Lower lobe of right lung (tissue), 2 donors: ENCODE results near the gene DYRK1A. TPM values are rescaled to one million over a fixed set of nuclear protein-coding genes. Genes with fewer than 3 reads are reported as not detected.

Source experiments
- ATAC-seq, 2 donors: fragments of 200-7000 bp; cut with Tn5 transposase; one replicate each; pipeline ENCODE4 v1.9.1; 2020 to 2022; ENCODE audit warnings: mild to moderate bottlenecking in 2 of 2, moderate library complexity in 2 of 2
- DNase-seq: peaks from one replicate; pipeline ENCODE4 v3.0.0-alpha.2; 2020
- H3K27ac ChIP-seq: fragments of 200-600 bp; one replicate; pipeline ENCODE4 v1.8.0; 2022
- H3K27me3 ChIP-seq: fragments of 200-600 bp; one replicate; pipeline ENCODE4 v1.8.0; 2022; ENCODE audit warnings: low read depth
- H3K36me3 ChIP-seq: fragments of 200-600 bp; one replicate; pipeline ENCODE4 v1.8.0; 2022; ENCODE audit warnings: mild to moderate bottlenecking
- H3K4me1 ChIP-seq: fragments of 200-600 bp; one replicate; pipeline ENCODE4 v1.8.0; 2022
- H3K4me3 ChIP-seq: fragments of 200-600 bp; one replicate; pipeline ENCODE4 v1.8.0; 2022; ENCODE audit warnings: mild to moderate bottlenecking
- H3K9me3 ChIP-seq: fragments of 200-600 bp; one replicate; pipeline ENCODE4 v1.8.0; 2022
- CTCF ChIP-seq: fragments of 200-600 bp; IDR thresholded peaks from one replicate; pipeline ENCODE4 v1.8.0; 2022; ENCODE audit warnings: antibody characterized with exemption, mild to moderate bottlenecking
- intact Hi-C: fragments of 100-400 bp; cut with DNase I; formaldehyde crosslinking; loops from one replicate; pipeline ENCODE4 v1.11.0; 2022
- total RNA-seq: library from RNA; stranded (reverse); fragmentation: NEBNext Ultra II Directional; extraction: Animal tissue kit (Norgen Biotek cat#: 25700); gene quantifications from one replicate; pipeline ENCODE4 v1.2.1, GENCODE V29; 2021
- donor health status: DM: no; HTN: yes; CAD: no; lungs with severe emphysema.

Gene DYRK1A
- total RNA-seq, 1 donor from 2014 or later: 67.7 TPM

DNA sequence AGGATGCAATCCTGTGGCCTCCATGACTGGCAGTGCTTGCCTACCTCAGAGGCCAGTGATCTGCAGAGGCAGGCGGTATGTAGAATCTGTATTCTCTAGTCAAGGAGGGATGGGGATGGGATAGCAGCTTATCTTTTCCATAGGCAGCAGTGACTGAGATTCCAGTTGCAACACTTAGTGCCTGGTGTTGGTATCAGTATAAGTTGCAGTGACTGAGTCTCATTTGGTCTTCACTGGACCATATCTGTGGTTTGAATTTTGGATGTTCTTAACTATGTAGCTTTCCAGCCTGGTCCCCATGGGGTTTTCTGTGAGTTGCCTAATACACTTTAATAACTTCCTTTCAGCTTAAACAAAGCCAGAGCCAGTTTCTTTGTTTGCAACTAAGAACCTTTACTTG, 16.5 kb downstream of the DYRK1A start:
- Histone ChIP-seq H3K36me3 (no peaks in the 10 kb centered on the region), H3K27ac (no peak overlapping the region), H3K27me3 (no peaks in the 10 kb centered on the region), H3K4me1 (peaks cover 63% of the 10 kb centered on the region), H3K9me3 (no peaks in the 10 kb centered on the region), H3K4me3 (no peak overlapping the region)
- DNase-seq (no peak), ATAC-seq (no peak)
- TF ChIP-seq CTCF: no peak
- intact Hi-C loops: no loop called here

GRCh38 chr21:37383784-37384311, 17.3 kb downstream of the DYRK1A start:
- no peaks in the 10 kb centered on the region for H3K36me3 ChIP-seq
- TF ChIP-seq CTCF: no peak
- DNase-seq: no peak
- H3K9me3 ChIP-seq: no peaks in the 10 kb centered on the region
- peaks cover 63% of the 10 kb centered on the region for H3K4me1 ChIP-seq
- H3K27ac ChIP-seq: no peak overlapping the region
- no peak overlapping the region for H3K4me3 ChIP-seq
- intact Hi-C loops: no loop called here
- ATAC-seq: no peak
- H3K27me3 ChIP-seq: no peaks in the 10 kb centered on the region

DNA sequence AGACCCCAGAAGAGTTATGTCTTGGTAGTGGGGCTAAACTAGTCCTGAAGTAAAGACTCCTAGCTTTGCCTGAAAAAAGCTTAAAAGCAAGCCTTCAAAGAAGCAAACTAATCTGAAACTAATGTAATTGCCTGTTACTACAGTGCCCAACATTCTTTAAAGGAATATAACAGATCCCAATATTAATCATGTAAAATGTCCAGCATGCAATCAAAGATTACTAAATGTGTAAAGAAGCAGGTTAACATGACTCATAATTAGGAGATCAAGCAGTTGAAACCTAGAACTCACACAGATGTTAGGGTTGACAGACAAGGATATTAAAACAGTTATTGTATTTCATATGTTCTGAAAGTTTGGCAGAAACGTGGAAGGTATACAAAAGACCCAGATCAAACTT, 17.8 kb downstream of the DYRK1A start:
- no peak overlapping the region for H3K4me3 ChIP-seq
- H3K4me1 ChIP-seq: peaks cover 63% of the 10 kb centered on the region
- intact Hi-C loops: no loop called here
- TF ChIP-seq CTCF: no peak
- ATAC-seq (no peak), DNase-seq (no peak)
- H3K27me3 ChIP-seq: no peaks in the 10 kb centered on the region
- no peak overlapping the region for H3K27ac ChIP-seq
- no peaks in the 10 kb centered on the region for H3K36me3 ChIP-seq
- H3K9me3 ChIP-seq: no peaks in the 10 kb centered on the region

- TF ChIP-seq CTCF: no peak
- H3K4me1 ChIP-seq: peaks cover 63% of the 10 kb centered on the region
- DNase-seq (no peak), ATAC-seq (no peak)
- no peaks in the 10 kb centered on the region for H3K27me3 ChIP-seq
- H3K4me3 ChIP-seq: no peak overlapping the region
- H3K36me3 ChIP-seq: no peaks in the 10 kb centered on the region
- intact Hi-C loops: no loop called here
- H3K9me3 ChIP-seq: no peaks in the 10 kb centered on the region
- no peak overlapping the region for H3K27ac ChIP-seq
These were observed 18.7 kb downstream of the DYRK1A start for GRCh38 chr21:37385179-37385765.

DNA sequence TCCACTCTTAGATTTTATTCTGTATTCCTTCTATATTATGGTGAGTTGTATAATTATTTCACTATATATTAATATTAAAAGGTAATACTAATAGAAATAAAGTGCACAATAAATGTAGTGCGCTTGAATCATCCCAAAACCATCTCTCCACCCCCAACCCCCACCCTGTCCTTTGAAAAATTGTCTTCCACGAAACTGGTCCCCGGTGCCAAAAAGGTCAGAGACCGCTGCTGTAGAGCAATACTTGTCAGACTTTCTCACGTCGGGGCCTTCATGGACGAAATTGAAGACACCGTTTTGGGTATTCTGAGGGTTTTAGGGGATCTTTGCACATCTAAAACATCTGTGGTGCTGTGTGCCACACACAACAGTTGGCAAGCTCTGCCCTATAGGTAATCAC, 19.6 kb downstream of the DYRK1A start:
- peaks cover 66% of the 10 kb centered on the region for H3K4me1 ChIP-seq
- H3K36me3 ChIP-seq: no peaks in the 10 kb centered on the region
- no peak for TF ChIP-seq CTCF
- no peaks in the 10 kb centered on the region for H3K9me3 ChIP-seq
- DNase-seq (no peak), ATAC-seq (no peak)
- H3K27me3 ChIP-seq: no peaks in the 10 kb centered on the region
- intact Hi-C loops: no loop called here
- no peak overlapping the region for H3K4me3 ChIP-seq
- no peak overlapping the region for H3K27ac ChIP-seq
